GOT3 (cell line): Measurements from ENCODE around the gene TRIM34.
"Not testable (repeated sequence)": the region's sequence is repeated elsewhere in the genome, so short reads cannot be mapped to it uniquely, and the experiment has no call there.

Experiments
- DNase-seq: peaks from one replicate; lab custom pipeline; 2025; ENCODE audit warnings: mixed read lengths; lab: John Stamatoyannopoulos, UW

The TRIM34 gene, protein sequence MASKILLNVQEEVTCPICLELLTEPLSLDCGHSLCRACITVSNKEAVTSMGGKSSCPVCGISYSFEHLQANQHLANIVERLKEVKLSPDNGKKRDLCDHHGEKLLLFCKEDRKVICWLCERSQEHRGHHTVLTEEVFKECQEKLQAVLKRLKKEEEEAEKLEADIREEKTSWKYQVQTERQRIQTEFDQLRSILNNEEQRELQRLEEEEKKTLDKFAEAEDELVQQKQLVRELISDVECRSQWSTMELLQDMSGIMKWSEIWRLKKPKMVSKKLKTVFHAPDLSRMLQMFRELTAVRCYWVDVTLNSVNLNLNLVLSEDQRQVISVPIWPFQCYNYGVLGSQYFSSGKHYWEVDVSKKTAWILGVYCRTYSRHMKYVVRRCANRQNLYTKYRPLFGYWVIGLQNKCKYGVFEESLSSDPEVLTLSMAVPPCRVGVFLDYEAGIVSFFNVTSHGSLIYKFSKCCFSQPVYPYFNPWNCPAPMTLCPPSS

DNA sequence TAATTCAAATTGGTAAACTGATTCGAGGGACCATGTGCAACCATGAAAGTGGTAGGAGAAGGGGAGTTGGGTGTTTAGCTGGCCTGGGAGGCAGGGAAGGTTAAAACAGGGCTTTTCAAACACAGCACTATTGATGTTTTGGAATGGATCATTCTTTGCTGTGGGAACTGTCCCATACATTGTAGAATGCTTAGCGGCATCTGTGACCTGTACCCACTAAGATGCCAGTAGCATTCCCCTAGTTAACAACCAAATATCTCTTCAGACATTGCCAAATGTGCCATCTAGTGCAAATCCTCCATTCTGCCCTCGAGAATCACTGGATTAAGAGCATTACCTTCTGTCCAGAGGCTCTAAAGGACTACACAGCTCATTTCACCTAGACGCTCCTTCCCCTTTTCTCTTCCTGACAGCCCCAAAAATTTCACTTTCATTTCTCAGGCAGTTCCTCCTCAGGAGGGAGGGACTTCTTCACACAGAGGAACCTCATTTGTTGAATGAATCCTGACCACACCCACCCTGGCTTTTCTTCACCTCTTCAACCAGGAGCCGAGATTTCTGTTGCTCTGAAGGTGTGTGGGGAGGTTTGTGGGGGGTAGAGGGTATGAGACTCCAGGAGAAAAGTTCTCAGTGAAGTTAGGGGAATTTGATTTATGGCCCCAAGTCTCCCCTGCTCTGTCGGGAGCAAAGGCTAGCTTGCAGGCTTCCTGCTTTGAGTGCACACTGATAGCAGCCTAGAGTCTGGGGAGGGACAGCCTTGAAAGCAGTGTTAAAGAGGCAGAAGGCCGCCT, at the start of gene TRIM34:
TRIM34 (plus strand) TSS at position 513 of the 791 bp plus-strand sequence. CDS start 7,331 bp downstream, outside the sequence.
- no peak for DNase-seq

DNA sequence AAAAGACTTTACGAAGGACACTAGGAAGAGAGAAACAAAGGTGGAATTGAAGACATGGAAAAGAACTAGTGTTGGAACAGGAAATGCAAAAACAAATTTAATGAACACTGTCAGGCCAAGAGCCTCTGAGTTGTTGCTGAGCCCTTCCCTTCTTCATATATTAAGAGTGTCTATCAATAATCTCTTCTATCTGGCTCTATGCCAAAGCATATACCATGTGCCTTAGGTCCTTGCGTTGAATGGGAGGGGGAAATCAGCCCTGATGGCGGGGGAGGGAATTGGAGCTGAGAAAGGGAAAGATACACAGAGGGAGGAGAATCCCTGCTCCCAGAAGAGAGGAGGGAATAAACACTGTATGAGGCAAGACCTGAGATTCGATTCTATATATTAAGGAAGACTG, 49.6 kb upstream of the TRIM34 start:
- DNase-seq, result no peak

DNA sequence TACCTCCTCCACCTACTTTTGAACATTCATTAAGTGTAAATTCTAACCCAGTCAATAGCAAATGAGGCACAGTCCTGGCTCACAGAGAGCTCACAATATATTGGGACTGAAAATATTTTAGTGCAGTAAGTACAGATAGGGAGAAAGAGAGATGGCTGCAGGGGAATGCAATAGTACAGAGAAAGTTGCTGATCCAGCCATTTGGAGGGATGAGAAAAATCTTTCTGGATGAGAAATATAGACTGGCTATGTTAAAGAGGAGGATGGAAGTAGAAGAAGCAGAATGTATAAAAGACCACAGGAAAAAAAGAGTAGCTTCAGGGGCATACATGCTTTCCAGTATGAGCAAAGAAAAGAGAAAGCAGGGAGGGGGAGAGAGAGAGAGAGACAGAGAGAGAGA, 47.7 kb upstream of the TRIM34 start:
- DNase-seq, result no peak

DNA sequence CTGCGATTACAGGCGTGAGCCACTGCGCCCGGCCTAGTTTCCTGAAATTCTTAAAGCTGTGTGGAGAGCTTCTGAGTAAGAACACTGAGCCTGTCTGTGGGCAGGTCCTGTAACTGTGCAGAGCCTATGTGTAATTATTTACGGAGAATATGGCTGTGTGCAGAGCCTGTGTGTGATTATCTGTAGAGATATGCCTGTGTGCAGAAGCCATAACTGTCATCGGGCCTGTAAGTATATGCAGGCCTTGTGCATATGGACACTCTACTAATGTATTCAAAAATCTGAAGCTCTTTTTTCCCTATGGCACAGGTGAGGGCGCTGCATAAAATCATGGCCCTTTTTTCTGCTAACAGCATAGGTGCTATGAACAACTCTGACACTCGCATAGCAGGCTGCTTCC, 44.2 kb upstream of the TRIM34 start, which contains the start of gene OR52B6:
OR52B6 (plus strand) TSS at position 301 of the 400 bp plus-strand sequence; CDS start at position 301, 0 bp downstream.
- DNase-seq, result no peak

DNA sequence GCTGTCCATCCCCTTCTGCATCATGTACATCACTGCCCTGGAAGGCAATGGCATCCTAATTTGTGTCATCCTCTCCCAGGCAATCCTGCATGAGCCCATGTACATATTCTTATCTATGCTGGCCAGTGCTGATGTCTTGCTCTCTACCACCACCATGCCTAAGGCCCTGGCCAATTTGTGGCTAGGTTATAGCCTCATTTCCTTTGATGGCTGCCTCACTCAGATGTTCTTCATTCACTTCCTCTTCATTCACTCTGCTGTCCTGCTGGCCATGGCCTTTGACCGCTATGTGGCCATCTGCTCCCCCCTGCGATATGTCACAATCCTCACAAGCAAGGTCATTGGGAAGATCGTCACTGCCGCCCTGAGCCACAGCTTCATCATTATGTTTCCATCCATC, 43.8 kb upstream of the TRIM34 start:
- DNase-seq, result no peak

DNA sequence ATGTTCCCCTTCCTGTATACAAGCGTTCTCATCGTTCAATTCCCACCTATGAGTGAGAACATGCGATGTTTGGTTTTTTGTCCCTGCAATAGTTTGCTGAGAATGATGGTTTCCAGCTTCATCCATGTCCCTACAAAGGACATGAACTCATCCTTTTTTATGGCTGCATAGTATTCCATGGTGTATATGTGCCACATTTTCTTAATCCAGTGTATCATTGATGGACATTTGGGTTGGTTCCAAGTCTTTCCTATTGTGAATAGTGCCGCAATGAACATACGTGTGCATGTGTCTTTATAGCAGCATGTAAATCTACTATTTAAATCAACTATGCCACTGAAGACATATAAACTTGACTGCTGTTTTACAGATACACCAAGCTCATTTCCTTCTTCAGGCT, 40.3 kb upstream of the TRIM34 start:
- not testable (repeated sequence) for DNase-seq

DNA sequence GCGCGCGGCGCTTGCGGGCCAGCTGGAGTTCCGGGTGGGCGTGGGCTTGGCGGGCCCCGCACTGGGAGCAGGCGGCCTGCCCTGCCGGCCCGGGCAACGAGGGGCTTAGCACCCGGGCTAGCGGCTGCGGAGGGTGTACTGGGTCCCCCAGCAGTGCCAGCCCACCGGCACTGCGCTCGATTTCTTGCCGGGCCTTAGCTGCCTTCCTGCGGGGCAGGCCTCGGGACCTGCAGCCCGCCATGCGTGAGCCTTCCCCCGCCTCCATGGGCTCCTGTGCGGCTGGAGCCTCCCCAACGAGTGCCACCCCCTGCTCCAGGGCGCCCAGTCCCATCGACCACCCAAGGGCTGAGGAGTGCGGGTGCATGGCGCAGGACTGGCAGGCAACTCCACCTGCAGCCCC, 34.9 kb upstream of the TRIM34 start:
- DNase-seq, result not testable (repeated sequence)

DNA sequence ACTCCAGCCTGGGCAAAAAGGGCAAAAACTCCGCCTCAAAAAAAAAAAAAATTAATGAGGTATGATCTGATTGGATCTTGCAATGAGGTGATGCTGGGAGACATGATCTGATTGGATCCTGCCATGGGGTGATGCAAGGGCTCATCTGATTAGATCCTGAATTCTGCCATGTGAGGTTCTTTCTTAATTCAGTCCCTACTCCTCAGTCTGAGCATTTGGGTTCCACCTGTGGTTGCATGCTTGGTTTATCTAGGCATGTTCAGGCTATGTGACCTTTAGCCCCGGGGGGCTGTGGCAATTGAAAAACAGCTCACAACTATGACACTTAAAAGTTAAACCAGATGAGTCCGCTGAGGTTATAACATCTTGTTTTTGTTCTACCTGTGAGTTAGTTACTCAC, 33.2 kb upstream of the TRIM34 start:
- DNase-seq, result no peak

DNA sequence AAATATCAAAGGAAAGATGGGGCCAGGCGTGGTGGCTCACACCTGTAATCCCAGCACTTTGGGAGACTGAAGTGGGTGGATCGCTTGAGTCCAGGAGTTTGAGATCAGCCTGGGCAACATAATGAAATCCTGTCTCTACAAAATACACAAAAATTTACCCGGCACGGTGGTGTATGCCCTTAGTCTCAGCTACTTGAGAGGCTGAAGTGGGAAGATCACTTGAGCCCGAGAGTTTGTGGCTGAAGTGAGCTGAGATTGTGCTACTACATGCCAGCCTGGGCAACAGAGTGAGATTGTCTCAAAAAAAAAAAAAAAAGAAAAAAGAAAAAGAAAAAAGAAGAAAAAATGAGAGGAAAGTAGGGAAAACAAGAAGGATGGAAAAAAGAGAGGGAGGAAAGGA, 32.2 kb upstream of the TRIM34 start:
- no peak for DNase-seq

DNA sequence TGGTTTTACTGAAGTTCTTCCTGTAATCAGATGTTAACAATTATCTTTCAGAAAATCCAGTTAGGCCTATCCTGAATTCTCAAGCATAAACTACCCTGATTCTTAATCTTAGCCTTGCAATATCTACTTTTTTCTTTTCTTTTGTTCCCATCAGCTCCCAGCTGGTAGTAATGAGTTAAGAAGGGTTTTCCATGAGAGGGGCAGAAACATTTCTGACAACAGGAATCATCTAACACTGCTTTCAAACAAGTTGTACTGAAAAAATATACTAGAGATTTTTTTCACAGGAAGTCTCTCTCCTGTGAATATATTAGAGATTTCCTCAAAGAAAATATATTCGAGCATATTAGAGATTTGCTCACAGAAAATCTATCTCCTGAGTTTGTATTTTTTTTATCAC, 31.7 kb upstream of the TRIM34 start:
- no peak for DNase-seq

DNA sequence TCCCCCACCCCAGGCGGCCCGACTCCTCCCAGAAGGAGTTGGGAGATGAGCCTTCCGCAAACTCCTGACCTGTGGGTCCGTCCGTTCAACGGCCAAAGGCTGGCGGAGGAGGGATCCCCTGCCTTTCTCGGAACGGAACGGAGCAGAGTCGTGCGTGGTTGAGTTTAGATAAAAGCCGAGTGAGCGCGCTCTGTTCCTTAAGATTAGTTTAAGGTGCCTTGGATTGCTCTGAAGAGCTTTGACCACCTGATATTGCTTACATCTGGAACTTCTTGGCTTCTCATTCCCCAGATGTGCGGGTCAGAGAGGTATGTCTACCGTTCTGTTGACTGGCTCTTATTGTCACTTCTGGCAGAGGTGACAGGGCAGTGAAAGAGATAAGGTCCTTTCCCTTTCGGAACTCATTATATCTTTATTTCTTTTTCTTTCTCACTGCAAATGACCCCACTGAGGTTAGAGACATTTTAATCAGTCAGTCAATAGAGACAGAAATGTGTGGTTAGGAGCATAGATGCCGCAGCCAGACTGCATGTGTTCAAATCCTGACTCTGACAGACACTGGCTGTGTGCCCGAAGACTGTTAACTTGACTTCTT, 28.1 kb upstream of the TRIM34 start, which contains the start of gene TRIM6:
TRIM6 (plus strand) TSS at position 31 of the 595 bp plus-strand sequence; CDS start at position 292, 261 bp downstream.
- no peak for DNase-seq

DNA sequence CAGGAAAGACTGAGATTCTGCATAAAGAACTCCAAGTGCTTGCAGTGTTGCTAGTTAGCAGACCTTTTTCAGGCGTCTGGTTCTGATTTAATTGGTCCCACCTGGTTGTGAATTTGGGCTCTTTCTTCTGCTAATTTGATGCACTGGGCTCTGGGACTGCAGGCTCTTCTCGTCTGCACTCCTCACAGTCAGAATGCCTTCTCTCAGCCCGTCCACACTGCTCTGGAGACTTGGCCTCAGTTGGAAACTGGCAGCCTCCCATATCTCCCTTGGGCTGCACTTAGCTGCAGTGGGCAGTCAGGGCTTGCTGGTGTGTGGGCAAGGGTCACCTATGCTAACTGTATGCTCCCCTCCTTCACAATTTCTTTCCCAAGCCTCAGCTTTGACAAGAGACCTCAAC, 26.8 kb upstream of the TRIM34 start:
- no peak for DNase-seq

DNA sequence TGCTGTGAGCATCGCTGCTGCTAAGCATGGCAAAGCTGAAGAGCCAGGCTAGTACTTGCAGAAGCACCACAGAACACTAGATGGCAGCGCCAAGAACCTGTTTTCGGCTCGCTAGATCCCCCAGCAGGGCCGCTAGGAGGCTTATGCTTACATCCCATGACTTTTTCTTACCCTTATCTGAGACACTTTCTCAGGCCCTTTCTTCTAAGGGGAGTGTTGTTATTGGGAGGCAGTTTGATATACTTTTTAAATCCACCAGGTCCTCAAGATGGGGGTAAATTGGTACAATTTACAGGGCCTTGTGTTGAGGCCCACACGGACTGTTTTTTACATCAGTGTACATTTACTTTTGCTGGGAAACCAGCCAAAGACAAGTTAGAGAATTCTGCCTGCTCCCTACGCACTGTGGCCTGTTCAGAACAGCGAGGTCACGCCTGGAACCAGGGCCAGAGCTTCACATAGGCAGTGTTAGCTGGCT, 24.4 kb upstream of the TRIM34 start:
- DNase-seq, result no peak

DNA sequence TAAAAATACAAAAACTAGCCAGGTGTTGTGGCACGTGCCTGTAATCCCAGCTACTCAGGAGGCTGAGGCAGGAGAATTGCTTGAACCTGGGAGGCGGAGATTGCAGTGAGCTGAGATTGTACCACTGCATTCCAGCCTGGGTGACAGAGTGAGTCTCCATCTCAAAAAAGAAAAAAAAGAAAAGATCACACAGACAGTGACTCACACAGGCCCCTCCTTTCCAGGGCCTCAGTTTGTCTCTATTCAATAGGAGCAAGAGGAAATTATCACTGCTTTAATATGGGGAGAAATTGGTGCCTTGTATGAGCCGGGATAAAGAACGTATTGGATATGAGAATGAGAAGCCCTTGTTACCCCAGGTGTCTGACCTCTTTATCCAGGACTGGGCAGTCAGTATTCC, 22.0 kb upstream of the TRIM34 start:
- not testable (repeated sequence) for DNase-seq

DNA sequence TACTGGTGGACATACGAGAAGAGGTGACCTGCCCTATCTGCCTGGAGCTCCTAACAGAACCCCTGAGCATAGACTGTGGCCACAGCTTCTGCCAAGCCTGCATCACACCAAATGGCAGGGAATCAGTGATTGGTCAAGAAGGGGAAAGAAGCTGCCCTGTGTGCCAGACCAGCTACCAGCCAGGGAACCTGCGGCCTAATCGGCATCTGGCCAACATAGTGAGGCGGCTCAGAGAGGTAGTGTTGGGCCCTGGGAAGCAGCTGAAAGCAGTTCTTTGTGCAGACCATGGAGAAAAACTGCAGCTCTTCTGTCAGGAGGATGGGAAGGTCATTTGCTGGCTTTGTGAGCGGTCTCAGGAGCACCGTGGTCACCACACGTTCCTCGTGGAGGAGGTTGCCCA, 21.5 kb upstream of the TRIM34 start:
- DNase-seq, result no peak

DNA sequence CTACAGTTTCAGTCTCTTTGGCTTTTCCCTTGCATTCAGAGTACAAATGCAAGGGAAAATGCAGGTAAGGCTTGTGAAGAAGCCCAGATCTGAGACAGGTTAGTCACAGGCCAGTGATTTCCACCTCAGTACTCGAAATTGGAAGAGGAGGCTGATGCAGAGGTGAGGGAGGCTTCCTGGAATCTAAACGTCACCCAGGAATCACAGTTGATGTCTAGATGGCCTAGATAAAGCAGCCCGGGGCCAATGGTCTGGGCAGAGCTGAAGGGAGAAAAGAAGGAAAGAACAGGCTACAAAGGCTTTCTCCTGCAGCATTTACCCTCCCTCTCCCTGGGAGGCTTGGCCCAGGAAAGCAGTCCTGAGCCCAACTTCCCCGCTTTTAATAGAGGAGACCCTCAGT, 19.9 kb upstream of the TRIM34 start:
- DNase-seq, result no peak

DNA sequence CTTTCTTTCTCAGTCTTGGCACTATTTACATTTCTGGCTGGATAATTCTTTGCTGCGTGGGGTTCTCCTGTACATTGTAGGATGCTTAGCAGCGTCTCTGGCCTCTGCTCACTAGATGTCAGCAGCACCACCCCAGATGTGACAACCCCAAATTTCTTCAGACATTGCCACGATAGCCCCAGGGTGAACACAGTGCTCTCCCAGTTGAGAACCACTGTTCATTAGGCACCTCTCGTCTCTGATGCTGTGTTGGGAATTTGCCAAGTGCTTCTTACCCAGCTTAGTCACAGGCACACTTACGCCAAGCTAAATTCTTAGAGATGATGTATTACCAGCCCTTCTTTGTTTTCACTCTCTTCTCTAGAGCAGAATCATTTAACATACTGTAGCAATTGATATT, 19.0 kb upstream of the TRIM34 start:
- no peak for DNase-seq

DNA sequence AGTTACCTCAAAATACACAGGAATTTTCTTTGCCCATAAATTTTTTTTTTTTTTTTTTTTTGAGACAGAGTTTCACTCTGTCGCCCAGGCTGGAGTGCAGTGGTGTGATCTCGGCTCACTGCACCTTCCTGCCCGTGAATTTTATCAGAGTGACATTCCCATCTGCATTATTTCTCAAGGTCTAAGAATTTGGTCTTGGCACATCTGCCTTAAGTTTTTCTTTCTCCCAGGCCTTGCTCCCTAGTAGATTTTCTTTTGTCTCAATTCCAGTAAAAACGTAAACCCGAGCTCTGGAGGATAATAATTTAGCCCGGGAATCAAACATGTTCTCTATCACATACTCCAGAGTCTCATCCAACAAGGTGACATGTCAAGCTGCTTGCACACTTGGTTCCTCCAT, 16.0 kb upstream of the TRIM34 start:
- no peak for DNase-seq

DNA sequence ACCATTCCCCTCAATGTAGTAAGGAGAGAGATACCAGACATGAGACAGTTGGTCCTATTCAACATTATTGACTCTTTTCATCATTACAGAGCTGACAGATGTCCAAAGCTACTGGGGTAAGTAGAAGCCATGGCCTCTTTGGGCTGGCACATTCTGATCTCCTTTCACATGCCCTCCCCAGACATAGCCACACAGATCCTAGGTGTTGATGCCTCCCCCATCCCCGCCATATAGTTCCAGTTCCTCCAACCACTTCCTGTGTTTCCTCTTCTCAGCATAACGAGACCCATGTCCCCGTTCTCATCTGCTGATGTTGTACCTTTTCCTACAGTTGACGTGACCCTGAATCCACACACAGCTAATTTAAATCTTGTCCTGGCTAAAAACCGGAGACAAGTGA, 14.4 kb upstream of the TRIM34 start:
- DNase-seq, result no peak

DNA sequence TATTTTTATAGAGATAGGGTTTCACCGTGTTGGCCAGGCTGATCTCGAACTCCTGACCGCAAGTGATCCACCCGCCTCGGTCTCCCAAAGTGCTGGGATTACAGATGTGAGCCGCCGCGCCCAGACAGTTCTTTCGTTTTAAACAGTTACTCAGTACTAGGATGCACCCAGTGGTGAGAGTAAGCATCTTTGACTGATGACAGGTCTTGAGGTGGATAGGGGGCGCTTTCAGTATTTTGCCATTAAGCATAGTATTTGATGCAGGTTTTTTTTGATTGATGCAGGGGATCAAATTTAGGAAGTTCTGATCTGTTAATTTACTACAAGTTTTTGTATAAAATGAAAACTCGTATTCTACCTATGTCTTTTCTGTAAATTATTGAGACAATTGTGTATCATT, 13.2 kb upstream of the TRIM34 start:
- DNase-seq, result no peak

DNA sequence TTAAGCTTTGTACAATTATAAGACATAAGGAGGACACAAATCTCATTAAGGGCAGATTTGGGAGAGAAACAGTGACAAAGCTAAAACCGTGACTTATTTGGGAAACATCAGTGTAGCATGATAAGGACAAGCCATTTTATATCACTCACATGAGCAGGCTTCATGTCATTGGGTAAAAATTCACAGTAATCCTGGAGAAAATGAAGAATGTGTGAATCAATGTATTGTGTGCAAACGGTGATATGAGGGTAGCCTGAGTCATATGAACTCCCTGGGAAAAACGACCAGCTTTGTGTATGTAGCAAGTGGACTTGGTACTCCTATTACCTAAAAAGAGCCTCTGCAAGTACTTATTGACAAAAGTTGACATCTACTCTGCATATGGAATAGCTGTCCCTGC, 6.0 kb upstream of the TRIM34 start:
- no peak for DNase-seq
